Activated B cell treated with CpG ODN at 0.5 μM for 24 hours (primary cell): ENCODE results near the gene LRRC63. TPM values are rescaled to one million over a fixed set of nuclear protein-coding genes. Genes with fewer than 3 reads are reported as not detected.

ENCODE experiments used
- ATAC-seq: fragments of 200-7000 bp; cut with Tn5 transposase; one replicate; pipeline ENCODE4 v1.10.0; 2021; ENCODE audit warnings: low read depth, mild to moderate bottlenecking, moderate library complexity
- CTCF ChIA-PET: fragments of 350-600 bp; sonication (Branson Sonifier 250); formaldehyde crosslinking; loops from one replicate; lab custom pipeline; 2021; ENCODE audit warnings: antibody characterized with exemption; lab: Charles Lee
- POLR2A ChIA-PET: fragments of 350-600 bp; sonication (Branson Sonifier 250); formaldehyde crosslinking; loops from one replicate; lab custom pipeline; 2021; ENCODE audit warnings: antibody characterized with exemption; lab: Charles Lee
- DNase-seq: peaks from one replicate; pipeline ENCODE4 v3.0.0; 2022
- H3K27ac Mint-ChIP-seq: one replicate; pipeline ENCODE4 v1.8.0; 2020; ENCODE audit warnings: mixed read lengths
- H3K27me3 Mint-ChIP-seq: one replicate; pipeline ENCODE4 v1.8.0; 2021; ENCODE audit warnings: mixed read lengths
- H3K36me3 Mint-ChIP-seq: one replicate; pipeline ENCODE4 v1.8.0; 2021; ENCODE audit warnings: low read depth, mixed read lengths
- H3K4me1 Mint-ChIP-seq: one replicate; pipeline ENCODE4 v1.8.0; 2021; ENCODE audit warnings: mixed read lengths
- H3K4me3 Mint-ChIP-seq: one replicate; pipeline ENCODE4 v1.8.0; 2020; ENCODE audit warnings: mild to moderate bottlenecking, mixed read lengths
- H3K9me3 Mint-ChIP-seq: one replicate; pipeline ENCODE4 v1.8.0; 2020; ENCODE audit warnings: mixed read lengths
- intact Hi-C: fragments of 100-400 bp; cut with micrococcal nuclease; formaldehyde crosslinking; loops from one replicate; pipeline ENCODE4 v1.15.1; 2024
- total RNA-seq: library from RNA; stranded (reverse); gene quantifications from 2 replicates; pipeline ENCODE4 v1.2.3, GENCODE V29; 2022
- TF ChIP-seq, protein P1 (sequence below): fragments of 200-600 bp; IDR thresholded peaks from one replicate; pipeline ENCODE4 v1.8.0; 2022; ENCODE audit warnings: antibody characterized with exemption, mild to moderate bottlenecking

LRRC63 gene
- total RNA-seq, 1 donor from 2014 or later = not detected

DNA sequence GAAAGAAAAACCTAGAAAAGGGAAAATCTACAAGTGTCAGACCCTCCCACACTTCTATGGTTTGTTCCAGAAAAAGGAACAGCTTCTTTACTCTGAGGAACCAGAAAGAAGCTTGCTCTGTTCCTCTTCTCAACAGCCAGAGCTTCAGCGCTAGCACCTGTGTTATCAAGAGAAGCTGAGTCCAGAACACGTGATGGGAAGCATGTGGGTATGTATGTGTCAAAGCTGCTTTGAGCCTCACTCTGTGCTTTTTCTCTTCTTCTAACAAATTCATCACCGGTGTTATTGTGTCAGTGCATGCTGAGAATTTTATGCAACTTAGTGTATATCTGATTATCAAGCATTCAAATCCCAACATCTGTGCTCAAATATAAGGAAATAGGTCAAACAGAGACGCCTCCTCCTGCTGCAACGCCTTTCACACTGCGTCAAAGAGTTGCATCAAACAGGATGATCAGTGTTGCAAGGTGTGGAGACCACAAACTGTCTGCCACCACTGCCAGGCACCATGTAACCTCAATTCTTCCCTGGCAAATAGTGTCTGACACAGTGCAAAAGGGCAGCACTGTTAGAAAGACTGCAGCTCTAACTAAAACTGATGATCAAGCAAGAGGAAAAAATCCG lies 83.9 kb downstream of the LRRC63 start:
- ChIA-PET POLR2A (interaction anchor here (0.5 to 0.6 kb wide), 2 partner anchors 877 to 1923 kb away, joined by 3 to 6 read pairs; partner anchors contain the start of gene SLC25A30), CTCF (interaction anchor here (0.9 to 1.6 kb wide), 4 partner anchors 8 to 169 kb away, joined by 3 to 5 read pairs (median 4); no protein-coding TSS in a partner anchor)
- peaks cover 3% of the 10 kb centered on the region for H3K27me3 Mint-ChIP-seq
- H3K4me3 Mint-ChIP-seq = no peak overlapping the region
- intact Hi-C loops = no loop called here
- peak overlapping the region; percentile 13 for H3K27ac Mint-ChIP-seq
- ATAC-seq = peak; percentile 81
- TF ChIP-seq, protein P1, sequence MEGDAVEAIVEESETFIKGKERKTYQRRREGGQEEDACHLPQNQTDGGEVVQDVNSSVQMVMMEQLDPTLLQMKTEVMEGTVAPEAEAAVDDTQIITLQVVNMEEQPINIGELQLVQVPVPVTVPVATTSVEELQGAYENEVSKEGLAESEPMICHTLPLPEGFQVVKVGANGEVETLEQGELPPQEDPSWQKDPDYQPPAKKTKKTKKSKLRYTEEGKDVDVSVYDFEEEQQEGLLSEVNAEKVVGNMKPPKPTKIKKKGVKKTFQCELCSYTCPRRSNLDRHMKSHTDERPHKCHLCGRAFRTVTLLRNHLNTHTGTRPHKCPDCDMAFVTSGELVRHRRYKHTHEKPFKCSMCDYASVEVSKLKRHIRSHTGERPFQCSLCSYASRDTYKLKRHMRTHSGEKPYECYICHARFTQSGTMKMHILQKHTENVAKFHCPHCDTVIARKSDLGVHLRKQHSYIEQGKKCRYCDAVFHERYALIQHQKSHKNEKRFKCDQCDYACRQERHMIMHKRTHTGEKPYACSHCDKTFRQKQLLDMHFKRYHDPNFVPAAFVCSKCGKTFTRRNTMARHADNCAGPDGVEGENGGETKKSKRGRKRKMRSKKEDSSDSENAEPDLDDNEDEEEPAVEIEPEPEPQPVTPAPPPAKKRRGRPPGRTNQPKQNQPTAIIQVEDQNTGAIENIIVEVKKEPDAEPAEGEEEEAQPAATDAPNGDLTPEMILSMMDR = no peak
- DNase-seq = no peak
- H3K9me3 Mint-ChIP-seq = peaks cover 4% of the 10 kb centered on the region
- peaks cover 16% of the 10 kb centered on the region for H3K4me1 Mint-ChIP-seq
- peaks cover 1% of the 10 kb centered on the region for H3K36me3 Mint-ChIP-seq

DNA sequence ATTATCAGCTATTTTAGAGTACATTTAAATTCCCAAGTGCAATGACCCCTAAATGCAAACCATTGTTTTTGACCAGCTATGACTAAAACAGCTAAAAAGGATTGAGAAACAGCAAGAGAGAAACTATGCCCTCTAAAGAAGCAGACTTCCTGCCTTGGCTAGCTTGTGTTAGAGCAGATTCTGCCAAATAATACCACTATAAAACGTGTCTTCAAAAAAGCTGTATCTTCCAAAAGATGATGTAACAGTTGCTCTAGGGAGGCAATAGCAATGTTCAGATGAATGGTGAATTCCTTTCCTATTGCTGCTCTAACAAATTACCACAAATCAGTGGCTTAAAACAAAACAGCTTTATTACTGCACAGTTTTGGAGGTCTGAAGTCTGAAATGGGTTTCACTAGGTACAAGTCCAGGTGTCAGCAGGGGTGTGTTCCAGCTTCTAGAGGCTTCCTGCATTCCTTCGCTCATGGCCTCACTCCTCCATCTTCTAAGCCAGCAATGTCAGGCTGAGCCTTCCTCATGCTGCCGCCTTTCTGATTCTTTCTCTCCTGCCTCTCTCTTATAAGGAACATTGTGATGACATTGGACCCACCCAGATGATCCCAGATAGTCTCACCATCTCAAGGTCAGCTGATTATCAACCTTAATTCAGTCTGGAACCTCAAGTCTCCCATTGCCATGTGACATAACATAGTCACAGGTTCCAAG lies 84.5 kb downstream of the LRRC63 start:
- ATAC-seq (peak; percentile 31), DNase-seq (no peak)
- peaks cover 1% of the 10 kb centered on the region for H3K36me3 Mint-ChIP-seq
- TF ChIP-seq, protein P1 = no peak
- no peak overlapping the region for H3K27ac Mint-ChIP-seq
- intact Hi-C loops = no loop called here
- CTCF ChIA-PET = interaction anchor here (0.9 to 1.6 kb wide), 4 partner anchors 9 to 170 kb away, joined by 3 to 5 read pairs (median 4); no protein-coding TSS in a partner anchor
- peaks cover 3% of the 10 kb centered on the region for H3K27me3 Mint-ChIP-seq
- H3K9me3 Mint-ChIP-seq = peaks cover 4% of the 10 kb centered on the region
- POLR2A ChIA-PET = interaction anchor here (0.5 to 0.6 kb wide), 2 partner anchors 878 to 1923 kb away, joined by 3 to 6 read pairs; partner anchors contain the start of gene SLC25A30
- peaks cover 16% of the 10 kb centered on the region for H3K4me1 Mint-ChIP-seq
- H3K4me3 Mint-ChIP-seq = no peak overlapping the region

DNA sequence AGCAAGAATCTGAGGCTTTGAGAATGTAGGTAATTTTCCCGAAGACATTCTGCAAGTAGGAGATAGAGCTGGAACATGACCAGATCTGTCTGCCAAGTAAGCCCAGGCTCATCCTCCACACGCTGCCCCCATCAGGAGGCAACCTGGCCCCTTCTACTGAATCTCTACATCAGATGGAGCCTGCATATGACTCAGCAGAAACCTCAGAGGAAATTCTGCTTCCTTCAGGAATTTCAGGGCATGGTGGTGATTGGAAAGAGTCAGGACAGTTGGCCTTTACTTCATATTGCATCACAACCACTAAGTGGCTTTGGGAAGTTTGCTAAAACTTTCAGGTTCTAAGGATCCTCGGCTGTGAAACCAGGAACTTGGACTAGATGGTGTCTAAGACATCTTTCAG lies 85.2 kb downstream of the LRRC63 start:
- Mint-ChIP-seq H3K27me3 (peaks cover 3% of the 10 kb centered on the region), H3K9me3 (peaks cover 4% of the 10 kb centered on the region), H3K27ac (no peak overlapping the region), H3K36me3 (peaks cover 1% of the 10 kb centered on the region), H3K4me3 (no peak overlapping the region), H3K4me1 (peaks cover 16% of the 10 kb centered on the region)
- CTCF ChIA-PET = no interaction called here
- ATAC-seq = no peak
- POLR2A ChIA-PET = no interaction called here
- DNase-seq = no peak
- intact Hi-C loops = no loop called here
- TF ChIP-seq, protein P1 = no peak

DNA sequence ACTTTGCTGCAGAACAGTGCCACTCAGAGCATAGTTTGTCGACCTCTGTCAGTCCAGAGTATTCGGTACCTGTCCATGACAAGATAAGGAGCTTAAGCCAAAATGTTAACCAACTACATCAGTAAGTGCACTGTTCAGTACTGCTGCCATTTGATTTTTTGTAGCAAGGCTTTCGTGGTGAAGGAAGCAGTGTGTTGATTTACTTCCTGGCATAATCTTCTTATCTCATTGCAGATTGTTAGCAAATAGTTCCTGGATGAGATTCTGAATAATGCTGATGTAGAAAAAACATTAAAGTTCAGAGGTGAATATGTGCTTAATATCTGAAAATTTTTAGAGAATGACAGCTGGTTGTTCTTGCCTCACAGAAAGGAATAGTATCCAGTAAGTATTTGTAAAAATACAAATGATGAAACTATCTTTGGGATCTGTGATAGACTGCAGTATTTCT lies 85.7 kb downstream of the LRRC63 start:
- Mint-ChIP-seq H3K4me1 (peaks cover 16% of the 10 kb centered on the region), H3K27ac (no peak overlapping the region), H3K4me3 (no peak overlapping the region), H3K36me3 (peaks cover 1% of the 10 kb centered on the region), H3K9me3 (peaks cover 4% of the 10 kb centered on the region), H3K27me3 (peaks cover 3% of the 10 kb centered on the region)
- CTCF ChIA-PET = no interaction called here
- TF ChIP-seq, protein P1 = no peak
- intact Hi-C loops = no loop called here
- DNase-seq (no peak), ATAC-seq (no peak)
- POLR2A ChIA-PET = no interaction called here
